ENCODE data around the gene PTPRB.
A peak's percentile ranks its signal among the peaks of the same experiment; 100 is the strongest.

PTPRB gene

GRCh38 chr12:70592664-70593063 lies 44.6 kb downstream of the PTPRB start:
- DNase-seq (ENCODE audit: low read depth), result no peak

DNA sequence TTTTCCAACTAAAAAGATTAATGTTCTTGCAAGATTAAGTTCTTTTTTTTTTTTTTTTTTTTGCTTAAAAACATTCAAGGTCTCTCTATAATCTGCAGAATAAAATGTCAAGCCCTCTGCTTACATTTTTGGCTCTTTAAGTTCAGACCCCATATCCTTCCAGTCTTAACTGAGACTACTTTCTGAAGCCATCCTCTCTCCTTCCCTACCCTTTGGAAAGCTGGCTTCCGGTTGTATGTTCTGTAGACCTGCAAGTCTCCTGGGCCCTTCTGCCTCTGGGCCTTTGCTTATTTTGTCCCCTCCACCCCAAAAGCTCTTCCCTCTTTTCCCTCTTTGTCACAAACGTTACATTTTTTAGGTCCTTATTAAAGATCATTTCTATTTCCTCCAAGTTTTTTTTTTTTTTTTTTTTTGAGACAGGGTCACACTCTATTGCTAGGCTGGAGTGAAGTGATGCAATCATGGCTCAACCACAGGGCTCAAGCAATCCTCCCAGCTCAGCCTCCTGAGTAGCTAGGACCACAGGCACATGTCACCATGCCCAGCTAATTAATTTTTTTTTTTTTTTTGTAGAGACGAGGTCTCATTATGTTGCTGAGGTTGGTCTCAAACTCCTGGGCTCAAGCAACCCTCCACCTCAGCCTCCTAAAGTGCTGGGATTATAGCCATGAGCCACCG lies 46.5 kb downstream of the PTPRB start:
- DNase-seq (ENCODE audit: low read depth), result no peak

- DNase-seq (ENCODE audit: low read depth), result peak; percentile 80
These were observed 47.2 kb downstream of the PTPRB start for GRCh38 chr12:70590051-70590450.

DNA sequence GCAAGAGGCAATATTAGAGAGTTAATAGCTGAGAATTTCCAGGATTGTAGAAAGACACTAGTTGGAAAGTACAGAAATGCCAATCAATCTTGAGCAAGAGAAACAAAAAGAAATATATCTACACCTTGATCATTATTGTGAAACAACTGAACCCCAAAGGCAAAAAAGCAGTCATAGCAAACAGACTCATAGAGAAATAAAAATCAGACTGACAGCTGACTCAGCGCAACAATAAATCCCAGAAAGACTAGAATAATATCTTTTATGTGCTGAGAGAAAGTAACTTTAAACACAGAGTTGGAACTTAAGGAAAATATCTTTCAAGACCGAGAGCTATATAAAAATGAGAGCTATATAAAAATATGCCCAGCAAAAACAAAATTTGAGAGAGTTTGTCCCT lies 52.9 kb downstream of the PTPRB start:
- no peak for DNase-seq (ENCODE audit: low read depth)

DNA sequence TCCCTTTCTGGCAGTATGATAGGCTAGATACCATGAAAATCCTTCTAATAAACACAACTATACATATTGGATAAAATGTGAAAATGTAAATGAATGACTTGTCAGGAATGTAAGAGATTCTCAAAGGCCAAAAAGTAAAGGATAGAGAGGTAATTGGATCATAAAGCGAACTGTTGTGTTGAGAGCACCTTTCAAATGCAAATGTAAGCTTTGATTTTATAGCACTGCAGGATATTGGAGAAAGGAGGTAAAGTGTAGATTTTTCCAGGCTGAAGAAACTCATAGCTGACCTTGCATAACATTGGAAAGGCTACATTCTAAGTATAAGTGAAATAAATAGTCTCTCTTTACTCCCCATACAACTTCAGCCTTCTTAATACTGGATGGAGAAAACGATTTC lies 54.0 kb downstream of the PTPRB start:
- no peak for DNase-seq (ENCODE audit: low read depth)

- no peak for DNase-seq (ENCODE audit: low read depth)
These were observed 56.0 kb downstream of the PTPRB start for GRCh38 chr12:70581208-70581607.

DNA sequence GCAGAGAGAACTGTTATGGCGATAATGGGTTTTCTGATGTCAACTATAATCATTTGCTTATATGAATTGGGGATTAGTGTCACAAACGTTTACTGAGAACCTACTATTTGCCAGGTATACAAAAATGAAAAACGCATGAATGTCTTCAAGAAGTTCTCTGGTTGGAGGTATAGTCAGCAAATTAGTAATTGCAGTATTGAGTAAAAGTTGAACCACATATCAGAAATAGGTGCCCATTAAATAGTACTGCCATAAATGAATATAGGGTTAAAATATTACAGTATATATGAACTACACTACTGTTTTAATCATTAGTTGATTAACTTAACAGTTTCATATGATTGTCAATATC lies 60.0 kb downstream of the PTPRB start:
- no peak for DNase-seq (ENCODE audit: low read depth)

DNA sequence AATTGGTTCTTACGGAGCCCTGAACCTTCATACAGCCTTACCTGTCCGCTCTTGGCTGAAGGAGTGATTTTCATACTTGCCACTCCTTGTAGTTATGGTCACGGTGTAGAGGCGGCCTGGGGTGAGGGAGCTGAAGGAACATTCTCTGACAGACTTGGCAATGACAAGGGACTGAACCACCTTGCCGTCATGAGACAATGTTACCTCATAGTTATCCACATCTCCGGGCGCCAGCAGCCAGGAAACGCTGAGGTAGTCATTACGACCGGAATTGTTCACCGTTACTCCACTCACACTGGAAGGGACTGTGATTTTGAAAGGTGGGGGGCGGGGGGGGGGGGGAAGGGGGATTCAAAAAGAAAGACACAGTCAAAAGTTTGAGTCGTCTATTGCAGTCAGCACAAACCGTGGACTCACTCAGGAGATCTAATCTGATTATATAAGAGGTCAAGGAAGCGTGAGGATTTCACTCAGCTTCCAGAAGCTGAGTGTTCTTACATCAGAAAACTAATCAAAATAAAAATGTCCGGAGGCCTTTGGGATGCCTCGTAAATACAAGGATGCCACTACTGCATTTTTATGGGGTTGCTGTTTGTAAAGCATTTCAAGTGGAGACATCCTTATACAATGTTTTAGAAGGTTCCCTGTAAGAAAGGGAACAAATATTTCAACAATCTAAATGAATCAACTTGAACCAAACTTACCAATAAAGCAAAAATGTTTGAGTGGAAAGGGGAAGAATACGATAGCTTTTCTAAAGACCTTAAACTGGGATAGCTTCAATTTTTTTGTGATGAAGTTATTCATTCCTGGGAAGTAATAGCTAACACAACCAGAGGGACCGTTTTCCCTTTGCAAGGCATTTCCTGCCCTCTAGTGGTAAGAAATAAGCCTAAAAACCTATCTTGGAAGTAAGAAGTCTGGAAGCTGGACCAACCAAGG lies 60.6 kb downstream of the PTPRB start:
- DNase-seq (ENCODE audit: low read depth), result peak; percentile 86

GRCh38 chr12:70571705-70572268 lies 65.4 kb downstream of the PTPRB start:
- peak; percentile 11 for DNase-seq (ENCODE audit: low read depth)

GRCh38 chr12:70571029-70571428 lies 66.2 kb downstream of the PTPRB start:
- no peak for DNase-seq (ENCODE audit: low read depth)

- DNase-seq (ENCODE audit: low read depth), result no peak
These were observed 75.7 kb downstream of the PTPRB start for GRCh38 chr12:70561550-70561949.

- DNase-seq (ENCODE audit: low read depth), result no peak
These were observed 76.6 kb downstream of the PTPRB start for GRCh38 chr12:70560671-70561070.

- no peak for DNase-seq (ENCODE audit: low read depth)
These were observed 77.8 kb downstream of the PTPRB start for GRCh38 chr12:70559390-70559789.

- DNase-seq (ENCODE audit: low read depth), result no peak
These were observed 79.5 kb downstream of the PTPRB start for GRCh38 chr12:70557583-70558191.

DNA sequence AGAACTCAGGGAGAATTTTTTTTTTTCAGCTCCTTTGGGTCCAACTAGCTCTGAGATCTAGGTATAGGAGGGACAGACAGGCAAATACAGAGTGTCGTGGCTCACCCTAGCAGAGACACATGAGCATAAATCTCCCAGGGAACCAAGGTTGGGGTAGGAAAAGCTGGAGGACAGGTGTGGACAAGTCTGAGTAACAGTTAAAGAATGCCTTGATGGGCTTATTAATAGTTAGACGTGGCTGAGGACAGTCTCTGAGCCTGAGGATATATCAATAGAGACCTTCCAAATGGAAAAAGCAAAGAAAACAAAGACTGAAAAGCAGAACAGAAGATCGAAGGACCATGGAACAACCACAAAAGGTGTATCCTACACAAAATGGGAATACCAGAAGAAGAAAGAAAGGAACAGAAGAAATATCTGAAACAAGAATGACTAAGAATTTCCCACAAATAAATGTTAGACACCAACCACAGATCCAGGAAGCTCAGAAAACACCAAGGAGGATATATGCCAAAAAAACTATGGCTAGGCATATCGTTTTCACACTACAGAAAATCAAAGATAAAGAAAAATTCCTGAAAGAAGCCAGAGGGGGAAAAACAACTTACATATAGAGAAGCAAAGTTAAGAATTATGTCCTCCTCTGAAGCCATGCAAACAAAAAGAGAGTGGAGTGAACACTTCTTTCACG lies 80.9 kb downstream of the PTPRB start:
- no peak for DNase-seq (ENCODE audit: low read depth)

DNA sequence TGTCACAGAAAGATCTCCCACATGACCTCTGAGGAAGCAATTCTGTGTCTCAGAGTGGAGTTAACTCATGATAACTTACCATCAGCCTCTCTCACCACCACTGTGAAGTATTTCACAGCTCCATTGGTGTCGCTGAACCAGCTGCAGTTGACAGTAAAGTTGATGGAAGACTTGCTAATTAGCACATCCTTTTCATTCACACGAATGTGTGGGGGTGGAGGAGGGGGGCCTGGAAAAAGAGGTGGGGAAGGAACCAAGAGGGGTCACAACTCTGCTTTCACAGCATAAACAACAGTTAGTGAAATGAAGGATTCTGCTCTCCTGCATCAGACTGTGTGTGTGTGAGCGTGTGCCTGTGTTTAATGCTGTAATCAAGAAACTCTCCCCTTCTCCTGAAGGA lies 82.1 kb downstream of the PTPRB start:
- DNase-seq (ENCODE audit: low read depth), result no peak

DNA sequence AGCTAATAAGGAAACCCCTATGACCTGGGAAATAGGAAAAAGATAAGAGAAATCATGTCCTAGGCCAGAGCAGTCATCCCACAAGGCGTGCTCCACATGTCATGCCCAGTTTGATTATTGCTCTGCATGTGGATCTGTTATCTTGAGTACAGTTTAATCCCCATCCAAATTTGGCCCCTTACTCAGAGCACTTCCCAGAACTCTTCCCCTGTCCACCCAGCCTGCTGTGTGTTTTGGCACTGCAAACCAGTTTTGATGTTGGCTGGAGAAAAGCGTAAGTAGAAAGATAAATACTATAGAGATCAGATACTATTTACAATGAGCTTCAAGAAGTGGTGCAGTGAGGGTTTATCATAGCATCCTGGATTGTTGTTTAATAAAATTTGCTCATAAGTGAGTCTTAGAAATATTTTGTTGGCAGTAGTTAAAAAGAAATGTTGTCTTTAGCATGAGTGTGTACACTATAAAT lies 83.8 kb downstream of the PTPRB start:
- DNase-seq (ENCODE audit: low read depth), result no peak

DNA sequence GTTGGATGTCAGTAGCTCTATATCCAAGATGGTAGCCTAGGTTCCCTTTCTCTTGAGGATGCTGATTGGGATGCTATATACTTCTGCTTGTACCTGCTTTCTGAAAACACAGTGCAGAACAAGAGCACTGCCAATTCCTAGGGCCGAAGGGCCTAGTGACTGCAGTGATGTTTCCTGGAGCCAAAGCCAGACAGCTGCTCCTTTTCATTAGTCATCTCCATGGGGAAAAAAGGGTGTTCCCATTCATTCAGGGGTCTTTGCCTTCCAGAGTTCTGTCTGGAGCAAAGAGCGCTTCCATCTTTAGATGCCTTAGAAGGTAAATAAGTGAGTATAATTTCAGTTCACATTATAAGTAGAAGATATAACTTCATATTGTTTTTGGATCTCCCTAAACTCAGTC lies 85.5 kb downstream of the PTPRB start:
- DNase-seq (ENCODE audit: low read depth), result no peak

- DNase-seq (ENCODE audit: low read depth), result no peak
These were observed 87.0 kb downstream of the PTPRB start for GRCh38 chr12:70550180-70550577.

- DNase-seq (ENCODE audit: low read depth), result no peak
These were observed 87.7 kb downstream of the PTPRB start for GRCh38 chr12:70549340-70550179.

DNA sequence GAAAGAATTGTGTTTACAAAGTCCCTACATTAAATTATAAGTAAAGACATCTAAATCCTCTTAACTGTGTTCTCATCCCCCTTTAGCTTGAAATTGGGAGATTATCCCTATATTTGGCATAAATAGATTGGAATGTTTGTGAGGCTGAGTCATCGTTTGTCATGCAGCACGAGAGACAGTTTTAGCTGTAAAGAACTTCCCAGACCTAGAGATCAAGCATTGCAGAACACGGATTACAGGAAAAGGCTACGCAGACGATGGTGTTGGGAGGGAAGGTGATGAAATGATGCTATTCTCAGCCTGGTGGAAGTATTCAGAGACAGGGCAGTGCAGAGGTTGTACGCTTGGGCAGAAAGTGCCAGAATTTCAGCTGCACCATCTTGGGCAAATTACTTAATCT lies 93.8 kb downstream of the PTPRB start:
- peak; percentile 95 for DNase-seq (ENCODE audit: low read depth)

Measured in ELR (cell line).